ENCODE measurements around the gene ARNT2. TPM values are rescaled to one million over a fixed set of nuclear protein-coding genes. Genes with fewer than 3 reads are reported as not detected.

The ARNT2 gene
- total RNA-seq, 1 donor from 2014 or later, result 72.4 TPM

- no peaks in the 10 kb centered on the region for H3K27me3 Mint-ChIP-seq (ENCODE audit: unreplicated experiment)
- H3K4me1 Mint-ChIP-seq (ENCODE audit: unreplicated experiment), result peaks cover 7% of the 10 kb centered on the region
- H3K9me3 Mint-ChIP-seq (ENCODE audit: unreplicated experiment), result peaks cover 13% of the 10 kb centered on the region
- TF ChIP-seq CTCF (IDR thresholded peaks at IDR 0.05), result no peak
- peaks cover 37% of the 10 kb centered on the region for H3K36me3 Mint-ChIP-seq (ENCODE audit: unreplicated experiment)
- no peak overlapping the region for H3K4me3 Mint-ChIP-seq (ENCODE audit: unreplicated experiment)
- no peak for DNase-seq (ENCODE audit: extremely low spot score, unreplicated experiment)
- no peak overlapping the region for H3K27ac Mint-ChIP-seq (ENCODE audit: unreplicated experiment)
These were observed 192.4 kb downstream of the ARNT2 start for GRCh38 chr15:80596521-80596976.

- peak; percentile 7 for DNase-seq (ENCODE audit: extremely low spot score, unreplicated experiment)
- Mint-ChIP-seq H3K4me1 (ENCODE audit: unreplicated experiment) (peaks cover 7% of the 10 kb centered on the region), H3K9me3 (ENCODE audit: unreplicated experiment) (peaks cover 13% of the 10 kb centered on the region), H3K36me3 (ENCODE audit: unreplicated experiment) (peaks cover 37% of the 10 kb centered on the region), H3K4me3 (ENCODE audit: unreplicated experiment) (no peak overlapping the region), H3K27me3 (ENCODE audit: unreplicated experiment) (no peaks in the 10 kb centered on the region), H3K27ac (ENCODE audit: unreplicated experiment) (no peak overlapping the region)
- no peak for TF ChIP-seq CTCF (IDR thresholded peaks at IDR 0.05)
These were observed 192.9 kb downstream of the ARNT2 start for GRCh38 chr15:80597076-80597475.

DNA sequence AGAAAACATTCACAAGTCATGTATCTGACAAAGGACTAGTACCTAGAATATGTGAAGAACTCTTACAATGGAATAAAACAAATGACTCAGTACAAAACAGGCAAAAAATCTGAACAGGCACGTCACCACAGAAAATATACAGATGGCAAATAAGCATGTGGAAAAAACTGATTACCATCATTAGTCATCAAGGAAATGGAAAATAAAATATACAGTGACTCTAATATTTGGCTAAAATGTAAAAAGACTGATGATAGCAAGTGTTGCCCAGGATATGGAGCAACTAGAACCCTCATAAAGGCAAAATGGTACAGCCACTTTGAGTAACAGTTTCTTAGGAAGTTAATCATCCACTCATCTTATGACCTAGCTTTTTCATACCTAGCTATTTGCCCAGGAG is 195.2 kb downstream of the ARNT2 start:
- no peak overlapping the region for H3K27ac Mint-ChIP-seq (ENCODE audit: unreplicated experiment)
- peaks cover 13% of the 10 kb centered on the region for H3K9me3 Mint-ChIP-seq (ENCODE audit: unreplicated experiment)
- H3K27me3 Mint-ChIP-seq (ENCODE audit: unreplicated experiment), result no peaks in the 10 kb centered on the region
- no peak for DNase-seq (ENCODE audit: extremely low spot score, unreplicated experiment)
- no peak for TF ChIP-seq CTCF (IDR thresholded peaks at IDR 0.05)
- H3K36me3 Mint-ChIP-seq (ENCODE audit: unreplicated experiment), result peaks cover 20% of the 10 kb centered on the region
- H3K4me1 Mint-ChIP-seq (ENCODE audit: unreplicated experiment), result peaks cover 11% of the 10 kb centered on the region
- H3K4me3 Mint-ChIP-seq (ENCODE audit: unreplicated experiment), result no peak overlapping the region

GRCh38 chr15:80600626-80601025 is 196.4 kb downstream of the ARNT2 start:
- Mint-ChIP-seq H3K4me1 (ENCODE audit: unreplicated experiment) (peaks cover 23% of the 10 kb centered on the region), H3K36me3 (ENCODE audit: unreplicated experiment) (peaks cover 19% of the 10 kb centered on the region), H3K27me3 (ENCODE audit: unreplicated experiment) (no peaks in the 10 kb centered on the region), H3K27ac (ENCODE audit: unreplicated experiment) (no peak overlapping the region), H3K4me3 (ENCODE audit: unreplicated experiment) (no peak overlapping the region), H3K9me3 (ENCODE audit: unreplicated experiment) (peaks cover 13% of the 10 kb centered on the region)
- peak; percentile 24 for TF ChIP-seq CTCF (IDR thresholded peaks at IDR 0.05)
- no peak for DNase-seq (ENCODE audit: extremely low spot score, unreplicated experiment)

GRCh38 chr15:80601256-80601655 is 197.1 kb downstream of the ARNT2 start:
- Mint-ChIP-seq H3K4me3 (ENCODE audit: unreplicated experiment) (no peak overlapping the region), H3K27ac (ENCODE audit: unreplicated experiment) (no peak overlapping the region), H3K36me3 (ENCODE audit: unreplicated experiment) (peaks cover 19% of the 10 kb centered on the region), H3K4me1 (ENCODE audit: unreplicated experiment) (peaks cover 29% of the 10 kb centered on the region), H3K9me3 (ENCODE audit: unreplicated experiment) (peaks cover 13% of the 10 kb centered on the region), H3K27me3 (ENCODE audit: unreplicated experiment) (no peaks in the 10 kb centered on the region)
- no peak for TF ChIP-seq CTCF (IDR thresholded peaks at IDR 0.05)
- DNase-seq (ENCODE audit: extremely low spot score, unreplicated experiment), result no peak
